ENCODE data around the gene PRKCA.

The PRKCA gene

GRCh38 chr17:66645259-66645658 lies 342.8 kb downstream of the PRKCA start:
- Histone ChIP-seq H3K4me3 (ENCODE audit: insufficient read length, low read depth) (no peak overlapping the region), H3K9ac (ENCODE audit: insufficient read length, low read depth) (no peak overlapping the region), H3K4me1 (ENCODE audit: insufficient read depth, insufficient read length) (no peaks in the 10 kb centered on the region), H3K36me3 (ENCODE audit: insufficient read depth, insufficient read length, low read length) (no peaks in the 10 kb centered on the region), H3K27me3 (ENCODE audit: insufficient read depth, insufficient read length) (no peaks in the 10 kb centered on the region), H3K9me3 (ENCODE audit: insufficient read depth, low read length) (no peaks in the 10 kb centered on the region)
- no peak for DNase-seq (ENCODE audit: low read depth, low spot score)
- TF ChIP-seq YY1 (IDR thresholded peaks at IDR 0.05; ENCODE audit: insufficient read depth, insufficient read length) = no peak
- no peak for TF ChIP-seq SUZ12 (IDR thresholded peaks at IDR 0.05; ENCODE audit: extremely low read depth, insufficient read depth, insufficient read length)
- no peak for TF ChIP-seq ZNF274 (IDR thresholded peaks at IDR 0.05; ENCODE audit: low read depth, low read length)

- H3K9me3 ChIP-seq (ENCODE audit: insufficient read depth, low read length) = no peaks in the 10 kb centered on the region
- no peak overlapping the region for H3K4me3 ChIP-seq (ENCODE audit: insufficient read length, low read depth)
- no peaks in the 10 kb centered on the region for H3K27me3 ChIP-seq (ENCODE audit: insufficient read depth, insufficient read length)
- no peaks in the 10 kb centered on the region for H3K4me1 ChIP-seq (ENCODE audit: insufficient read depth, insufficient read length)
- no peak for TF ChIP-seq ZNF274 (IDR thresholded peaks at IDR 0.05; ENCODE audit: low read depth, low read length)
- no peak for TF ChIP-seq YY1 (IDR thresholded peaks at IDR 0.05; ENCODE audit: insufficient read depth, insufficient read length)
- TF ChIP-seq SUZ12 (IDR thresholded peaks at IDR 0.05; ENCODE audit: extremely low read depth, insufficient read depth, insufficient read length) = no peak
- DNase-seq (ENCODE audit: low read depth, low spot score) = no peak
- H3K9ac ChIP-seq (ENCODE audit: insufficient read length, low read depth) = no peak overlapping the region
- no peaks in the 10 kb centered on the region for H3K36me3 ChIP-seq (ENCODE audit: insufficient read depth, insufficient read length, low read length)
Observed at GRCh38 chr17:66647391-66647983, 345.1 kb downstream of the PRKCA start.

GRCh38 chr17:66649818-66650543 lies 347.6 kb downstream of the PRKCA start:
- H3K9me3 ChIP-seq (ENCODE audit: insufficient read depth, low read length) = no peaks in the 10 kb centered on the region
- H3K4me3 ChIP-seq (ENCODE audit: insufficient read length, low read depth) = no peak overlapping the region
- H3K27me3 ChIP-seq (ENCODE audit: insufficient read depth, insufficient read length) = no peaks in the 10 kb centered on the region
- no peak for DNase-seq (ENCODE audit: low read depth, low spot score)
- H3K9ac ChIP-seq (ENCODE audit: insufficient read length, low read depth) = no peak overlapping the region
- no peaks in the 10 kb centered on the region for H3K4me1 ChIP-seq (ENCODE audit: insufficient read depth, insufficient read length)
- H3K36me3 ChIP-seq (ENCODE audit: insufficient read depth, insufficient read length, low read length) = no peaks in the 10 kb centered on the region
- TF ChIP-seq YY1 (IDR thresholded peaks at IDR 0.05; ENCODE audit: insufficient read depth, insufficient read length) = no peak
- TF ChIP-seq ZNF274 (IDR thresholded peaks at IDR 0.05; ENCODE audit: low read depth, low read length) = no peak
- TF ChIP-seq SUZ12 (IDR thresholded peaks at IDR 0.05; ENCODE audit: extremely low read depth, insufficient read depth, insufficient read length) = no peak

GRCh38 chr17:66650544-66650877 lies 348.1 kb downstream of the PRKCA start:
- no peak for DNase-seq (ENCODE audit: low read depth, low spot score)
- H3K4me3 ChIP-seq (ENCODE audit: insufficient read length, low read depth) = no peak overlapping the region

GRCh38 chr17:66652840-66653507 lies 350.6 kb downstream of the PRKCA start:
- TF ChIP-seq YY1 (IDR thresholded peaks at IDR 0.05; ENCODE audit: insufficient read depth, insufficient read length) = no peak
- TF ChIP-seq ZNF274 (IDR thresholded peaks at IDR 0.05; ENCODE audit: low read depth, low read length) = no peak
- no peak for TF ChIP-seq SUZ12 (IDR thresholded peaks at IDR 0.05; ENCODE audit: extremely low read depth, insufficient read depth, insufficient read length)
- Histone ChIP-seq H3K4me1 (ENCODE audit: insufficient read depth, insufficient read length) (peaks cover 2% of the 10 kb centered on the region), H3K4me3 (ENCODE audit: insufficient read length, low read depth) (no peak overlapping the region), H3K27me3 (ENCODE audit: insufficient read depth, insufficient read length) (no peaks in the 10 kb centered on the region), H3K9me3 (ENCODE audit: insufficient read depth, low read length) (no peaks in the 10 kb centered on the region), H3K9ac (ENCODE audit: insufficient read length, low read depth) (no peak overlapping the region), H3K36me3 (ENCODE audit: insufficient read depth, insufficient read length, low read length) (no peaks in the 10 kb centered on the region)
- no peak for DNase-seq (ENCODE audit: low read depth, low spot score)

More at GRCh38 chr17:66650544-66650877, 348.1 kb downstream of the PRKCA start:
- Histone ChIP-seq H3K27me3 (ENCODE audit: insufficient read depth, insufficient read length) (no peaks in the 10 kb centered on the region), H3K4me1 (ENCODE audit: insufficient read depth, insufficient read length) (no peaks in the 10 kb centered on the region), H3K36me3 (ENCODE audit: insufficient read depth, insufficient read length, low read length) (no peaks in the 10 kb centered on the region), H3K9ac (ENCODE audit: insufficient read length, low read depth) (no peak overlapping the region), H3K9me3 (ENCODE audit: insufficient read depth, low read length) (no peaks in the 10 kb centered on the region)
- no peak for TF ChIP-seq ZNF274 (IDR thresholded peaks at IDR 0.05; ENCODE audit: low read depth, low read length)
- TF ChIP-seq SUZ12 (IDR thresholded peaks at IDR 0.05; ENCODE audit: extremely low read depth, insufficient read depth, insufficient read length) = no peak
- no peak for TF ChIP-seq YY1 (IDR thresholded peaks at IDR 0.05; ENCODE audit: insufficient read depth, insufficient read length)

- Histone ChIP-seq H3K27me3 (ENCODE audit: insufficient read depth, insufficient read length) (no peaks in the 10 kb centered on the region), H3K9ac (ENCODE audit: insufficient read length, low read depth) (no peak overlapping the region), H3K4me1 (ENCODE audit: insufficient read depth, insufficient read length) (peaks cover 2% of the 10 kb centered on the region), H3K4me3 (ENCODE audit: insufficient read length, low read depth) (no peak overlapping the region), H3K36me3 (ENCODE audit: insufficient read depth, insufficient read length, low read length) (no peaks in the 10 kb centered on the region), H3K9me3 (ENCODE audit: insufficient read depth, low read length) (no peaks in the 10 kb centered on the region)
- TF ChIP-seq ZNF274 (IDR thresholded peaks at IDR 0.05; ENCODE audit: low read depth, low read length) = no peak
- TF ChIP-seq SUZ12 (IDR thresholded peaks at IDR 0.05; ENCODE audit: extremely low read depth, insufficient read depth, insufficient read length) = no peak
- TF ChIP-seq YY1 (IDR thresholded peaks at IDR 0.05; ENCODE audit: insufficient read depth, insufficient read length) = no peak
- DNase-seq (ENCODE audit: low read depth, low spot score) = no peak
Observed at GRCh38 chr17:66654106-66654740, 351.8 kb downstream of the PRKCA start.

- H3K9ac ChIP-seq (ENCODE audit: insufficient read length, low read depth) = no peak overlapping the region
- H3K9me3 ChIP-seq (ENCODE audit: insufficient read depth, low read length) = no peaks in the 10 kb centered on the region
- H3K4me3 ChIP-seq (ENCODE audit: insufficient read length, low read depth) = no peak overlapping the region
- no peak for DNase-seq (ENCODE audit: low read depth, low spot score)
- no peaks in the 10 kb centered on the region for H3K36me3 ChIP-seq (ENCODE audit: insufficient read depth, insufficient read length, low read length)
- no peaks in the 10 kb centered on the region for H3K27me3 ChIP-seq (ENCODE audit: insufficient read depth, insufficient read length)
- peaks cover 2% of the 10 kb centered on the region for H3K4me1 ChIP-seq (ENCODE audit: insufficient read depth, insufficient read length)
- TF ChIP-seq SUZ12 (IDR thresholded peaks at IDR 0.05; ENCODE audit: extremely low read depth, insufficient read depth, insufficient read length) (no peak), ZNF274 (IDR thresholded peaks at IDR 0.05; ENCODE audit: low read depth, low read length) (no peak), YY1 (IDR thresholded peaks at IDR 0.05; ENCODE audit: insufficient read depth, insufficient read length) (no peak)
Observed at GRCh38 chr17:66654764-66655163, 352.4 kb downstream of the PRKCA start.

Data from NT2/D1 (cell line).